IMR-90 (cell line): ENCODE data around the gene ADCY5. TPM values are rescaled to one million over a fixed set of nuclear protein-coding genes. Genes with fewer than 3 reads are reported as not detected.

Experiments used
- ATAC-seq: fragments of 200-7000 bp; cut with Tn5 transposase; 2 replicates; pipeline ENCODE4 v1.9.1; 2020; ENCODE audit warnings: low read depth, mild to moderate bottlenecking, moderate library complexity
- BruUV-seq: library from RNA; stranded (reverse); fragments of 400-500 nt; replicated peaks from 2 replicates; lab custom pipeline; 2021; lab: Mats Ljungman, UMichigan
- CTCF ChIA-PET: fragments of 300-600 bp; formaldehyde crosslinking; extraction: SDS; loops from one replicate; lab custom pipeline; 2021; ENCODE audit warnings: antibody characterized with exemption; lab: Yijun Ruan, JAX
- POLR2A ChIA-PET: fragments of 300-600 bp; sonication (Branson Sonifier 250); formaldehyde crosslinking; loops from one replicate; lab custom pipeline; 2022; ENCODE audit warnings: antibody characterized with exemption; ENCODE audit not compliant: unreplicated experiment; lab: Charles Lee
- DNase-seq: peaks from one replicate; pipeline ENCODE4 v3.0.0; 2013
- H2AFZ ChIP-seq: replicated peaks from 2 replicates; pipeline ENCODE3; 2013; ENCODE audit warnings: low read length, mild to moderate bottlenecking; ENCODE audit not compliant: poor library complexity
- H2AK5ac ChIP-seq: 2 replicates; pipeline ENCODE4 v1.6.1; 2013; ENCODE audit warnings: low read depth, low read length, inconsistent platforms
- H2AK9ac ChIP-seq: replicated peaks from 2 replicates; pipeline ENCODE3; 2013; ENCODE audit warnings: mild to moderate bottlenecking, low read depth, low read length, moderate library complexity; ENCODE audit not compliant: poor library complexity
- H2BK120ac ChIP-seq: 2 replicates; pipeline ENCODE4 v1.6.1; 2013; ENCODE audit warnings: low read depth, low read length, inconsistent platforms
- H2BK15ac ChIP-seq: 3 replicates; pipeline ENCODE4 v1.6.1; 2013; ENCODE audit warnings: low read depth, low read length, inconsistent platforms
- H2BK20ac ChIP-seq: 2 replicates; pipeline ENCODE4 v1.6.1; 2013; ENCODE audit warnings: low read depth, mild to moderate bottlenecking, inconsistent platforms, low read length, moderate library complexity
- H2BK5ac ChIP-seq: 2 replicates; pipeline ENCODE4 v1.6.1; 2013; ENCODE audit warnings: mild to moderate bottlenecking, low read depth, low read length, inconsistent platforms; ENCODE audit not compliant: poor library complexity, severe bottlenecking
- H3K14ac ChIP-seq: replicated peaks from 2 replicates; pipeline ENCODE4 v1.6.1; 2013; ENCODE audit warnings: low read depth, low read length, inconsistent platforms
- H3K18ac ChIP-seq: 2 replicates; pipeline ENCODE4 v1.6.1; 2013; ENCODE audit warnings: low read depth, low read length, control low read depth
- H3K23ac ChIP-seq: 2 replicates; pipeline ENCODE4 v1.6.1; 2013; ENCODE audit warnings: low read depth, low read length, inconsistent platforms
- H3K27ac ChIP-seq: 2 replicates; pipeline ENCODE4 v1.5.1; 2013; ENCODE audit warnings: mild to moderate bottlenecking, control low read depth, low read length; ENCODE audit not compliant: insufficient read depth
- H3K27me3 ChIP-seq: 2 replicates; pipeline ENCODE4 v1.6.1; 2013; ENCODE audit warnings: low read length; ENCODE audit not compliant: control insufficient read depth, insufficient read depth
- H3K36me3 ChIP-seq: 2 replicates; pipeline ENCODE4 v1.6.1; 2013; ENCODE audit warnings: low read length, mixed read lengths; ENCODE audit not compliant: control insufficient read depth, insufficient read depth
- H3K4ac ChIP-seq: 2 replicates; pipeline ENCODE4 v1.6.1; 2013; ENCODE audit warnings: low read depth, low read length, inconsistent platforms
- H3K4me1 ChIP-seq: 2 replicates; pipeline ENCODE4 v1.6.1; 2013; ENCODE audit warnings: low read length, mixed read lengths; ENCODE audit not compliant: control insufficient read depth, insufficient read depth
- H3K4me2 ChIP-seq: 2 replicates; pipeline ENCODE4 v1.6.1; 2013; ENCODE audit warnings: low read depth, mild to moderate bottlenecking, control low read depth, low read length, moderate library complexity
- H3K4me3 ChIP-seq: 2 replicates; pipeline ENCODE4 v1.5.1; 2013; ENCODE audit warnings: low read depth, mild to moderate bottlenecking, control low read depth, low read length, moderate library complexity; ENCODE audit not compliant: insufficient read depth
- H3K56ac ChIP-seq: 2 replicates; pipeline ENCODE4 v1.6.1; 2013; ENCODE audit warnings: low read length, inconsistent platforms; ENCODE audit not compliant: insufficient read depth; ENCODE audit errors: extremely low read depth
- H3K79me1 ChIP-seq, 2 experiments: 2 replicates each; pipeline ENCODE4 v1.6.1; 2013; ENCODE audit warnings: low read length in 2 of 2, inconsistent platforms in 1 of 2, low read depth in 1 of 2
- H3K9ac ChIP-seq: 2 replicates; pipeline ENCODE4 v1.6.1; 2013; ENCODE audit warnings: low read depth, low read length, control low read depth
- H3K9me1 ChIP-seq: 2 replicates; pipeline ENCODE4 v1.6.1; 2013; ENCODE audit warnings: low read length, inconsistent platforms; ENCODE audit not compliant: insufficient read depth
- H3K9me3 ChIP-seq: 2 replicates; pipeline ENCODE4 v1.6.1; 2013; ENCODE audit warnings: low read length; ENCODE audit not compliant: control insufficient read depth, insufficient read depth
- H4K20me1 ChIP-seq: 2 replicates; pipeline ENCODE4 v1.6.1; 2013; ENCODE audit warnings: low read length, inconsistent platforms; ENCODE audit not compliant: insufficient read depth
- H4K5ac ChIP-seq: 2 replicates; pipeline ENCODE4 v1.6.1; 2013; ENCODE audit warnings: mild to moderate bottlenecking, low read depth, low read length, control low read depth
- H4K8ac ChIP-seq, 2 experiments: 2 replicates each; pipeline ENCODE4 v1.6.1; 2013; ENCODE audit warnings: low read depth in 2 of 2, low read length in 2 of 2, control low read depth in 1 of 2, inconsistent platforms in 1 of 2
- H4K91ac ChIP-seq: 2 replicates; pipeline ENCODE4 v1.6.1; 2013; ENCODE audit warnings: low read depth, low read length, inconsistent platforms; ENCODE audit not compliant: insufficient read depth
- BHLHE40 ChIP-seq: fragments of 150-350 bp; IDR thresholded peaks from 2 replicates; pipeline ENCODE4 v1.6.1; 2016; ENCODE audit warnings: mild to moderate bottlenecking, low read depth, low read length
- MAFK ChIP-seq: IDR thresholded peaks from 2 replicates; pipeline ENCODE4 v1.6.1; 2012; ENCODE audit warnings: low read depth, low read length, improper control_type of control experiment
- MAZ ChIP-seq: IDR thresholded peaks from 2 replicates; pipeline ENCODE4 v1.6.1; 2012; ENCODE audit warnings: low read depth, mild to moderate bottlenecking, low read length, improper control_type of control experiment, moderate library complexity, borderline replicate concordance
- MXI1 ChIP-seq: IDR thresholded peaks from 2 replicates; pipeline ENCODE4 v1.6.1; 2012; ENCODE audit warnings: low read depth, mild to moderate bottlenecking, low read length, moderate library complexity, borderline replicate concordance
- NFE2L2 ChIP-seq: fragments of 150-350 bp; IDR thresholded peaks from 2 replicates; pipeline ENCODE4 v1.6.1; 2016; ENCODE audit warnings: low read depth, mild to moderate bottlenecking, low read length
- POLR2A ChIP-seq: IDR thresholded peaks from 2 replicates; pipeline ENCODE4 v1.6.1; 2012; ENCODE audit warnings: mild to moderate bottlenecking, low read depth, low read length
- RAD21 ChIP-seq: IDR thresholded peaks from 2 replicates; pipeline ENCODE4 v1.6.1; 2012; ENCODE audit warnings: low read length, improper control_type of control experiment
- RFX5 ChIP-seq: IDR thresholded peaks from 2 replicates; pipeline ENCODE4 v1.8.0; 2012; ENCODE audit warnings: low read depth, mild to moderate bottlenecking, low read length, moderate library complexity
- SMC3 ChIP-seq: fragments of 150-350 bp; IDR thresholded peaks from 2 replicates; pipeline ENCODE4 v1.6.1; 2016; ENCODE audit warnings: low read depth, mild to moderate bottlenecking, antibody characterized with exemption, low read length, moderate library complexity
- WGBS, 2 experiments: methylation state at CpG; one replicate each; pipeline versions ENCODE4 v1.1.5 to v1.1.7; 2013; ENCODE audit warnings: missing lambda C conversion rate in 2 of 2; ENCODE audit not compliant: insufficient read length in 1 of 2; ENCODE audit errors: extremely low coverage in 2 of 2; 5-methylcytosine and 5-hydroxymethylcytosine counted together
- dilution Hi-C: fragments of 300-500 bp; cut with HindIII; formaldehyde crosslinking; loops from one replicate; pipeline ENCODE4 v1.14.3; 2018; ENCODE audit warnings: low sequenced_read_pairs; ENCODE audit not compliant: unreplicated experiment
- in situ Hi-C: fragments of 300-500 bp; cut with MboI; formaldehyde crosslinking; loops from 3 replicates; pipeline ENCODE4 v1.14.3; 2019; ENCODE audit warnings: low sequenced_read_pairs, inconsistent platforms, mixed read lengths
- intact Hi-C: fragments of 100-400 bp; cut with micrococcal nuclease; formaldehyde crosslinking; loops from 2 replicates; pipeline ENCODE4 v1.10.0; 2022
- polyA plus RNA-seq, 3 experiments: library from polyadenylated mRNA; depleted of rRNA; stranded (reverse); fragments of >200 nt; gene quantifications; 2 replicates each; pipeline ENCODE4 v1.2.3, GENCODE V29; 2012; ENCODE audit warnings: low replicate concordance in 1 of 3
- total RNA-seq: library from RNA; depleted of rRNA; stranded (reverse); fragments of >200 nt; gene quantifications from 2 replicates; pipeline ENCODE4 v1.2.3, GENCODE V29; 2012
- TF ChIP-seq, protein P1 (sequence below): fragments of 150-350 bp; IDR thresholded peaks from 2 replicates; pipeline ENCODE4 v1.6.1; 2016; ENCODE audit warnings: low read depth, mild to moderate bottlenecking, low read length, moderate library complexity, borderline replicate concordance

The ADCY5 gene
- total and polyA plus RNA-seq, 2 of the 4 experiments (the other 2 are of a cell fraction), result 0.14 to 0.18 TPM

DNA sequence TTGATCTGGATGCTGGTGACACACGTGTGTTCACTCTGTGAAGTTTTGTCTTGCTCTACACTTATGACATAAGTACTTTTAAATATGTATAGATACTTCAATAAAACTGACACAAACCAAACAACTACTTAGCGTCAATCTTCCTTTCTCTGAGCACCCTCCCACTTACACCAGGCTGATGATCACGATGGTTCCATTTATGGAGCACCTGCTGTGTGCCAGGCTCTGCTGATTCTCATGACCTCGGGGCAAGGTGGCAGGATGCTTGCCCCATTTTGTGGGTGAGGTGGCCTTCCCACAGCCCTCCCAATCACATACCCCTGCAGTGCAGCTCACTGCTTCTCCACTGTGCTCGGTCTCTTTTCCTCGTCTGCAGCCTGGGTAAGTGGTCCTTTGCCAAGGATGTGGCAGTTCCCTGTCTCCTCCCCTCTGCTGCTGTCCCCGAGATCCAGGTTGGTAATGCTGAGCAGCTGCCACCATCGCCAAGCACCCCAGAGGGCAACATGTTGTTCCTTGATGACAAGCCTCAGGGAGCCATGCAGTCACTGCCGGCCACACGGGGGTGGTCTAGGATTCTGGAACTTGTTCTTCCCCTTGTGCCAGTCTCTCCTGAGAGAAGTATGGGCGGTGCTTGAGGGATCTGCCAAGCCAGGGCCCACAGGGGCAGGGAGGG, 20.6 kb upstream of the ADCY5 start:
- no peak overlapping the region for H2BK5ac ChIP-seq
- no peak overlapping the region for H4K91ac ChIP-seq
- no peak for ATAC-seq
- 67% methylated on average over 5 of the region's 11 CpGs; no CpG with 5 or more reads in 1 of the 2 experiments for WGBS, 2 experiments
- no peak overlapping the region for H2AK9ac ChIP-seq
- no peak overlapping the region for H3K4me3 ChIP-seq
- H3K23ac ChIP-seq, result no peak overlapping the region
- H3K4me1 ChIP-seq, result no peaks in the 10 kb centered on the region
- ChIA-PET POLR2A (no interaction called here), CTCF (no interaction called here)
- no peaks in the 10 kb centered on the region for H3K36me3 ChIP-seq
- TF ChIP-seq POLR2A (no peak), NFE2L2 (no peak), MXI1 (no peak), MAFK (no peak), RAD21 (no peak), RFX5 (no peak), BHLHE40 (no peak), SMC3 (no peak), MAZ (no peak)
- TF ChIP-seq, protein P1, sequence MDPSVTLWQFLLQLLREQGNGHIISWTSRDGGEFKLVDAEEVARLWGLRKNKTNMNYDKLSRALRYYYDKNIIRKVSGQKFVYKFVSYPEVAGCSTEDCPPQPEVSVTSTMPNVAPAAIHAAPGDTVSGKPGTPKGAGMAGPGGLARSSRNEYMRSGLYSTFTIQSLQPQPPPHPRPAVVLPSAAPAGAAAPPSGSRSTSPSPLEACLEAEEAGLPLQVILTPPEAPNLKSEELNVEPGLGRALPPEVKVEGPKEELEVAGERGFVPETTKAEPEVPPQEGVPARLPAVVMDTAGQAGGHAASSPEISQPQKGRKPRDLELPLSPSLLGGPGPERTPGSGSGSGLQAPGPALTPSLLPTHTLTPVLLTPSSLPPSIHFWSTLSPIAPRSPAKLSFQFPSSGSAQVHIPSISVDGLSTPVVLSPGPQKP, result no peak
- H3K9me1 ChIP-seq, result no peaks in the 10 kb centered on the region
- H3K27ac ChIP-seq, result no peak overlapping the region
- no peak overlapping the region for H3K56ac ChIP-seq
- intact Hi-C loops, result no loop called here
- dilution Hi-C loops, result no loop called here
- no TSS peak for BruUV-seq
- no peak overlapping the region for H3K4me2 ChIP-seq
- no peak overlapping the region for H2BK15ac ChIP-seq
- no peaks in the 10 kb centered on the region for H3K9me3 ChIP-seq
- no peak overlapping the region for H4K8ac ChIP-seq
- no peak overlapping the region for H2AK5ac ChIP-seq
- H3K9ac ChIP-seq, result no peak overlapping the region
- peaks cover 48% of the 10 kb centered on the region for H3K27me3 ChIP-seq
- H4K20me1 ChIP-seq, result no peaks in the 10 kb centered on the region
- no peak for DNase-seq
- in situ Hi-C loops, result no loop called here
- H3K18ac ChIP-seq, result no peak overlapping the region
- no peak overlapping the region for H2BK20ac ChIP-seq
- H2AFZ ChIP-seq, result no peak overlapping the region
- no peak overlapping the region for H3K4ac ChIP-seq
- H3K79me1 ChIP-seq, result no peaks in the 10 kb centered on the region
- no peak overlapping the region for H2BK120ac ChIP-seq
- no peak overlapping the region for H3K14ac ChIP-seq
- no peak overlapping the region for H4K5ac ChIP-seq
